ENCODE measurements around the gene DGKB. TPM values are rescaled to one million over a fixed set of nuclear protein-coding genes. Genes with fewer than 3 reads are reported as not detected.

Gene DGKB
- total RNA-seq, 1 donor = not detected

DNA sequence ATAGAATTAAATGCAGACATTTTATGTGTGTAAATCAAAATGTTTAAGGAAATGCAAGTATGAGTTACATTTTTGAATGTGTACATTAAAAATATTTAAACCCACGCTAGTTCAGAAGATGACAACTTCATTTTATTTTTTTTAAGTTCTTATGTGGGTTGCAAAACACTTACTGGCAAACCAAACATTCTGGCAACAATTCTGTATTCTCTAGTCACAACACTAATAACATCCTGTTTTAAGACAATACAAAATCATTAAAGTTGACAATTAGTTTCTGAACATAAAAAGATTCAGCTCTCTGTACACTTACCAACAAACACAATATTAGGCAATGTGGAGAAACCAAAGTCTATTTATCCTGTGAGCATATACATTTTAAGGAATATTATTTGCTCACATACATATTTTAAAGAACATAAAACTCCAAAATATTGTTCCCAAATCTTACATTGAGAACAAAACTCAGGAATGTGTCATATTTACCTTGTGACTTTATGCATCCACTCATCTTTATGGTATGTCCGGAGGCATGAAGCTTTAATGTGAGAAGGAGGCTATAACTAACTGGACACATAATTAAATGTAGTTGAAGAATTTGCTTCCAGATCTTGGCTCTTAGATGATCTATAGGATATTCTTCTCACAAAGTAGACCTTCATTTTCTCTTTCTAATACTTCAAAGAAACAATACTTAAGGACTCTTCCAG, 134.7 kb downstream of the DGKB start:
- no peak overlapping the region for H3K4me3 ChIP-seq (ENCODE audit: low read length)
- H3K9me3 ChIP-seq (ENCODE audit: low read depth, low read length) = no peaks in the 10 kb centered on the region
- H3K4me1 ChIP-seq (ENCODE audit: insufficient read depth, low read length) = no peaks in the 10 kb centered on the region
- no peaks in the 10 kb centered on the region for H3K27me3 ChIP-seq (ENCODE audit: insufficient read depth, low read length)

DNA sequence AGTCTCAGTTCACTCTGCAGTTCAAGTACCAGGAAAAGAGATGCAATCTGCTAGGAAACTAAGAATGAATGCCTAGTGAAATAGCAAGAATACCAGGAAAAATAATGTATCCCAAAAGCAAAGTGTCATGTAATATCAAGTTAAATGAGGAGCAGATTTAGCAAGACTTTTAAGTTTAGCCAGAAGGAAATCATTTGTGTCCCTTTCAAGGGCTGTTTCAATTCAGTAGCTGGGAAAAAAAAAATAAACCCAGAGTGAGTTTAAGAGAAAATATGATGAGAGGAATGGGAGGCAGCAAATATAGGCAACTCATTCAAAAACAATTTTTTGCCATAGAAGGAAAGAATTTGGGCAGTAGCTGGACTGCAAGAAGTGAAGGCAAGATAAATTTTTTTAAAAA, 135.8 kb downstream of the DGKB start:
- Histone ChIP-seq H3K27me3 (ENCODE audit: insufficient read depth, low read length) (no peaks in the 10 kb centered on the region), H3K4me1 (ENCODE audit: insufficient read depth, low read length) (no peaks in the 10 kb centered on the region), H3K9me3 (ENCODE audit: low read depth, low read length) (no peaks in the 10 kb centered on the region), H3K4me3 (ENCODE audit: low read length) (no peak overlapping the region)

DNA sequence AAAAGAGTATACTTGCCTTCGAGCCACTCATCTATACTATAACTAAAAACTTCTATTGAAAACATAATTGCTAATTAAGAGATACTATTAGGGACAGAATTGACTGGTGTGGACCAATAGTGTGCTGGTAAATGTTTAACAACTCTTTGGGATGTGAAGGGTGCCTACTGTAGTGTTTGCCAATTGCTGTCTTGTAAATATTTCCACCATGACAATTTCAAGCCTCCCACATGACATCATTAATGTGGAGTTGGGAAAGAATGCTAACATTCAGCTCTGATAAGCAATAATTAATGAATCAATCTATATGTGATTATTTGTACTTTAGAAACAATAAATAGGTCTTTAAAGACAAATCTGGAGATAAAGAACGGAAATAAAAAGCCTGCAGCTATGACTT, 136.8 kb downstream of the DGKB start:
- no peaks in the 10 kb centered on the region for H3K27me3 ChIP-seq (ENCODE audit: insufficient read depth, low read length)
- H3K4me1 ChIP-seq (ENCODE audit: insufficient read depth, low read length) = no peaks in the 10 kb centered on the region
- no peaks in the 10 kb centered on the region for H3K9me3 ChIP-seq (ENCODE audit: low read depth, low read length)
- H3K4me3 ChIP-seq (ENCODE audit: low read length) = no peak overlapping the region

DNA sequence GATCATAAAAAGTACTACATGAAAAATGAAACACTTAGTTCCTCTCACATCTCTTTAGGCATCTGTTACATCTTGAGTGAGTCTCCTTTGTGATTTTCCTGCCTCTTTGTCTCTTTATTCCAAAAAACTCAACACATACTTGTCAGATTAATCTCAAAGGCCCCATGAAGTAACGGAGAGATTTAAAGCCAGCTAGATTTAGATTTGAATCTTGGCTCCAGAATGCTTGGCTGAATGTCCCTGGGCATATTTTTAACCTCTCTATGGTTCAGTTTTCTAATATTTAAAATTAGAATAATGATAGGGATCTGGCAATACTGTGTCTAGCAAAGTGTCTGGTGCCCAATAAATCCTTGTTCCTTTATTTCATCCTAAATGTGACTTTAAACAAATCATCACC, 140.0 kb downstream of the DGKB start:
- H3K4me3 ChIP-seq (ENCODE audit: low read length) = no peak overlapping the region
- H3K4me1 ChIP-seq (ENCODE audit: insufficient read depth, low read length) = no peaks in the 10 kb centered on the region
- no peaks in the 10 kb centered on the region for H3K27me3 ChIP-seq (ENCODE audit: insufficient read depth, low read length)
- H3K9me3 ChIP-seq (ENCODE audit: low read depth, low read length) = no peaks in the 10 kb centered on the region

DNA sequence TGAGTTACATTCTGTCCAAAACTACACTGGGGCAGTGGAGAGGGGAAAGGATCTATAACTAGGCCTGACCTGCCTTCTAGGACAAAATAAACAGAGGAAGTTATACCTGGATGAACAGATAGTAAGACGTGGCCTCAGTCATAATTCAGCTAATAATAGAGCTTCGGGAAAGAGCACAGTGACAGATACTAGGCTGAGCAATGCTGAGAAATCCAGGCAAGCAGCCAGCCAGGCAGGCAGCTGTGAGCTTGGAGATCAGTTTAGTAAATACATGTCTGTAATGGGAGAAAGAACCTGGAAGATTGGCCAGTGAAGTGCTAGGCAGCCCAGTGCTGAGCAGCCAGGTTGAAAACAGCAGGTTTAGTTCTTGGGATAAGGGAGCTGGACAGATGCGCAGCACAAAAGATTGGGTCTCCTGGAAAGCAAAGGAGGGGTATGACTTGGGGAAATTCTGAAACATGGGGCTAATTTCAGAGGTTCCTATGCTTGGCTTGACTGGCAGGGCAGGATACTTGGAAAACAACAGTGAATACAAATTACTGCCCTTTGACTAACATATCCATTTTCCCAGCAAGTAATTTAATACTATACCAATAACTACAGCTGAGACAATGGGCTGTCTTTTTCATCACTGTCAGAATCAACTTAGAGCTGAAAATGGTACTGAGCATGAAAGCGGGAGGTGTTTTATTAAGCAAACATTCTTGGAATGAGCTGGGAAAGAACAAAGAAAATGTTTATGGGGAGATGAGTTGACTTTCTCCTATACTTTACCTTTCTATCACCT, 140.8 kb downstream of the DGKB start:
- Histone ChIP-seq H3K4me1 (ENCODE audit: insufficient read depth, low read length) (no peaks in the 10 kb centered on the region), H3K27me3 (ENCODE audit: insufficient read depth, low read length) (no peaks in the 10 kb centered on the region), H3K9me3 (ENCODE audit: low read depth, low read length) (no peaks in the 10 kb centered on the region), H3K4me3 (ENCODE audit: low read length) (no peak overlapping the region)

DNA sequence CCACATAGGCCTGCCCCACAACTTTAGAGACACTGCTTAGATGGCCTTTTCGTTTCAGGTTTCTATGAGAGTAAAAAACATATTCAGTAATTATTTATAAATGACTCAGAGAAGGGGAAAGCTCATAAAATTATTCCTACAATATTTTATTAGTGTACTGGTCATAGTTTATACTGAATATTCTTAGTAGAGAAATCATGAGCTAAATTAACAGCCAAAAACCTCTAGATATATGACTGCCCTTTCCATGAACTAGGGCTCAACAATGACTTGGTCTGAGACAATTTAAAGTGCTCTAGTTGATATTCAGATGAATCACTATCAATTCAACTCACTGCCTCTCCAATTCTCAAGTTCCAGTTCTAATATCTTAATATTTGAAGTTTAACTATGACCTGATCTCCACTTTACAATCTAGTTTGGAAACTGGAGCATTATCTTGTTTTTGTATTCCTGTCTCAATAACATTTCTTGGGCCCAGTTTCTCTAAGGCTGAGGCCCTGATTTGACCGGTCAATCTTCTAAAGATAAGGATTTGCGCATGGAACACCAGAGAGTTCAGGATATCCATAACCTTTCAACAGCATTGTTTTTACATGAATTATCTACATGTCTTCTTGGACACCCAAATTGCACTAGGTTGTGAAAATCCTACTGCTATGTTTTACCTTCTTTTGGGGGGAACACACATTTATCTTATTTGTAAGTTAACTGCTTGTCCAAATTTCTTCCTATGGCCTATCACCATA, 141.6 kb downstream of the DGKB start:
- H3K27me3 ChIP-seq (ENCODE audit: insufficient read depth, low read length) = no peaks in the 10 kb centered on the region
- H3K4me1 ChIP-seq (ENCODE audit: insufficient read depth, low read length) = no peaks in the 10 kb centered on the region
- no peak overlapping the region for H3K4me3 ChIP-seq (ENCODE audit: low read length)
- no peaks in the 10 kb centered on the region for H3K9me3 ChIP-seq (ENCODE audit: low read depth, low read length)

DNA sequence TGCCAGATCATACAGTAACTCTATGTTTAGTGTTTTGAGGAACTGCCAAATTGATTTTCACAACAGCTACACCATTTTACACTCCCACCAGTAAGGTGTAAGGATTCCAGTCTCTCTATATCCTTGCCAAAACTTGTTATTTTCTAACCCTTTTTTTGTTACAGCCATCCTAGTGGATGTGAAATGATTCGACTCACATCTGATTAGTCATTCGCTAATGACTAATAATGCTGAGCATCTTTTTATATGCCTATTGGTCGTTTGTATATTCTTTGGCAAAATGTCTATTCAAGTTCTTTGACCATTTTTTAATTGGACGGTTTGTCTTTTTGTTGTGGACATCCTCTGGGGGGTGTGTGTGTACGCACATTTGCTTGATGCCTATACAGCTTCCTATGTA, 142.8 kb downstream of the DGKB start:
- no peaks in the 10 kb centered on the region for H3K9me3 ChIP-seq (ENCODE audit: low read depth, low read length)
- H3K4me1 ChIP-seq (ENCODE audit: insufficient read depth, low read length) = no peaks in the 10 kb centered on the region

DNA sequence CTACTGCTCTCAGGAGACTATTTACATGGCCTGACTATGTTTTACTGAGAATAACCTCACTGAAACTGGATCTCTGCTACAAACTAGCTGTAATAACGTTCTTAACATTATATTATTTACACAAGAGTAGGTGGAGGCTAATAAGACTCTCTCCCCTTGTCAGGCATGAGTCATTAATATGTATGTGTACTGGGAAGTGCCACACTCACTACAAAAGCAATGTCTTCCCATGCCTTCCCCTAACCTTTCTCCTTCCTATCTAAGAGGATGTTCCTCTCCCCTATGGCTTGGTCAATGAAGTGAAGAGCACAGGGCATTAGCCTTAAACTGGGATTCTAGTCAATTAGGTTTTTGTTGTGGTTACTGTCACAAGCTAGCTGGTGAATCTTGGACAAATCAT, 147.9 kb downstream of the DGKB start:
- Histone ChIP-seq H3K4me1 (ENCODE audit: insufficient read depth, low read length) (no peaks in the 10 kb centered on the region), H3K9me3 (ENCODE audit: low read depth, low read length) (no peaks in the 10 kb centered on the region), H3K4me3 (ENCODE audit: low read length) (no peak overlapping the region), H3K27me3 (ENCODE audit: insufficient read depth, low read length) (no peaks in the 10 kb centered on the region)

More for the DNA sequence above, 142.8 kb downstream of the DGKB start:
- Histone ChIP-seq H3K27me3 (ENCODE audit: insufficient read depth, low read length) (no peaks in the 10 kb centered on the region), H3K4me3 (ENCODE audit: low read length) (no peak overlapping the region)

DNA sequence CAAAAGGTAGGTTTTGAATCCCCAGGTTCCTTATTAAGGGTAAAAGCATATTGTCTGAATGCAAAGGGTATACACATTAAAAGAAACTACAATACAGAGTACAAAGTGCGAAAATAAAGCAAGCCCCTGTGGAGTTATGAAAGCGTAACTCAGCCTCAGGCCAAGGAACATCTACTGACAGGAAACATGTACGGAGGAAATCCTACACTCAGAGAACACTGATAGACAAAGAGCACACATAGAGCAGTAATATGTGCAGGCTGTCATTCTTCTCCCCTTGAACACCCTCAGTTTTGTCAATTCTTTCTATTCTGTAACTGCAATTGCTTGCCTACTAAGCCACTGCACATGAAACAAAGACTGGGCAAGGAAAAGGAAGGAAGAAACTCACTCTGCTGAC, 150.2 kb downstream of the DGKB start:
- no peak overlapping the region for H3K4me3 ChIP-seq (ENCODE audit: low read length)
- no peaks in the 10 kb centered on the region for H3K4me1 ChIP-seq (ENCODE audit: insufficient read depth, low read length)
- no peaks in the 10 kb centered on the region for H3K27me3 ChIP-seq (ENCODE audit: insufficient read depth, low read length)
- H3K9me3 ChIP-seq (ENCODE audit: low read depth, low read length) = no peaks in the 10 kb centered on the region

DNA sequence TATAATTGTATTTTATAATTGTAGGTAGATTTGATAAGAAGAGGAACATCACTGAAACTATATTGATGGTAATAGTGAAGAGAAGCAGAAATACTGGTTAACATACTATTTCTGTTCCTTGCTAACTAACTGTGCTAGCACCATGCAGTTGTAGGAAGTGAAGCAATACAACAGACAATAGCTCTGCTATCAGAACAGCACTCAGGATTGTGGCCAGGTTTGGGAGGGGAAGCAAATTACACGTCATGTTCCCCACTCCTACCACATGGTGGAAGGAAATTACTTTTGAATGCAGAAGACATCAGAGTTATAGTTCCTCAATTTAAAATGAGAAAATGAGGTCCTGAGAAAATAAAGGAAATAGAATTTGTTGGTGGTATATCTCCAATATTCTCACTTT, 151.1 kb downstream of the DGKB start:
- Histone ChIP-seq H3K9me3 (ENCODE audit: low read depth, low read length) (no peaks in the 10 kb centered on the region), H3K4me1 (ENCODE audit: insufficient read depth, low read length) (no peaks in the 10 kb centered on the region), H3K27me3 (ENCODE audit: insufficient read depth, low read length) (no peaks in the 10 kb centered on the region), H3K4me3 (ENCODE audit: low read length) (no peak overlapping the region)

DNA sequence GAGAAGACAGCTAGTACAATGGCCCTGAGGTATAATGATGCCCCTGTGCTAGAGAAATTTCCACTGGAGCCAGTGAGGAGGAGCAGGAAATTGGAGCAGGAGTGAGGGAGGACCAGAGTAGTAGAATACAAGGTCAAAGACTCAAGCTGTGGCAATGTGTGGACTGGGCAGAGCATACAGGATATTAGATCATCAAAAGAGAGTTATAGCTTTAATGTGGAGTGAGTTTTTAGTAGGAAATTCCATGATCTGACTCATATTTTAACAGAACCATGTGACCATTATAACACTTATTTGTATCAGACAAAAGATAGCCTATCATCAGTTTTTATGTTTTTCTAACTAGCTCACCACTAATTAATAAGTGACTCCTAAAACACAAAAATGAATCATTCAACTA, 154.1 kb downstream of the DGKB start:
- H3K4me3 ChIP-seq (ENCODE audit: low read length) = no peak overlapping the region
- no peaks in the 10 kb centered on the region for H3K4me1 ChIP-seq (ENCODE audit: insufficient read depth, low read length)
- no peaks in the 10 kb centered on the region for H3K27me3 ChIP-seq (ENCODE audit: insufficient read depth, low read length)
- H3K9me3 ChIP-seq (ENCODE audit: low read depth, low read length) = no peaks in the 10 kb centered on the region

DNA sequence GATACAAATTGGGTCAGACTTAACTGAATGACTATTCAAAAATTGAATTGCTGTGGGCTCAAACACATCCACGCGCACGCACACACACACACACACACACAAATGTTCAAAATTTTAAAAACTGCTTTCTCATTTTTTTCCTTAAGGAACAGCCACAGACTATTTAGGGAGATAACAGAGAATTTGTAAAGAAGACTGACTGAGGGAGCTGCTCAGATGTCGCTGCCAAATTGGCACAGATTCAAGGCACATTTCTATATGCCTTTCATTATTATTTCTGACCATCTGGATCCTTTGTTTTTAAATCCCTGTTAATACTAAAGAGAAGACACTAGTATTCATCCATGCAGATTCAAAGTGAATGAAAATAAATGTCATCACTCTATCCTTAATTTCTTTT, 154.8 kb downstream of the DGKB start:
- no peaks in the 10 kb centered on the region for H3K4me1 ChIP-seq (ENCODE audit: insufficient read depth, low read length)
- no peaks in the 10 kb centered on the region for H3K9me3 ChIP-seq (ENCODE audit: low read depth, low read length)
- H3K4me3 ChIP-seq (ENCODE audit: low read length) = no peak overlapping the region
- no peaks in the 10 kb centered on the region for H3K27me3 ChIP-seq (ENCODE audit: insufficient read depth, low read length)

DNA sequence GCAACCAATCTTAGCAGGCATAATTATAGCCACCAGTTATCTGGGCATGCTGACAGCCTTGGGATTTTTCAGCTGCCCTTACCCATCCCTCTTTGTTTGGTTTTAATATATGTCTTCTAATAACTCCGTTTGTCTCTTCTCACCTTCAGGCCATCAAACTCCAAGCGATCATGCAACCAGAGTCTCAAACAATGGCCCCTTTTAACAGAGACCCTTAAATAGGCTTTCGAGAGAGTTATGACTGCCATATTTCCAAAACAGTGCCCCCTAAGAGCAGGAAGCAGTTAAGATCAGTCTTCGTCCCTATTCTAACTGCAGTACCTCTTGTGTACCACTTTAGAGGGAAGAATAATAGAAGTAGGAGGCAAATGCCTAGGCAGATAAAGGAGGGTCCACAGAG, 157.5 kb downstream of the DGKB start:
- no peaks in the 10 kb centered on the region for H3K9me3 ChIP-seq (ENCODE audit: low read depth, low read length)
- H3K4me1 ChIP-seq (ENCODE audit: insufficient read depth, low read length) = no peaks in the 10 kb centered on the region
- no peaks in the 10 kb centered on the region for H3K27me3 ChIP-seq (ENCODE audit: insufficient read depth, low read length)
- H3K4me3 ChIP-seq (ENCODE audit: low read length) = no peak overlapping the region

DNA sequence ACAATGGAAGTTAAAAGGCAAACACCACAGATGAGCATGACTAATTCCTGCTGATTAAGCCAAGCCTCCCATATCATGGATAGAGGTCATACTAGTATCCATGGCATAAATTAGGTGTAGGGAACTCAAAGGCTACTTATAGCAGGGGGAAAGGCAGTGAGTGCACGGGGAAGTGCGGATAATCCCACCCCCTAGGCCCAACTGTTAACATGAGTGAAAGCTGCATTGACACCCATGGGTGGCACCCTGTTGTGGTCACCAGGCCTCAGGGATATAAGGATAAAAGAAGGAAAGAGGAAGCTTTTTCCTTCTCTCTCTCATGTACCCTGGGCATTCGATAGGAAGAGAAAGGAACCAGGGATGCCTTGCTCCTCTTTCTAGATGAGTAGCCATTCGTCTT, 161.9 kb downstream of the DGKB start:
- H3K4me1 ChIP-seq (ENCODE audit: insufficient read depth, low read length) = no peaks in the 10 kb centered on the region
- no peak overlapping the region for H3K4me3 ChIP-seq (ENCODE audit: low read length)
- no peaks in the 10 kb centered on the region for H3K27me3 ChIP-seq (ENCODE audit: insufficient read depth, low read length)
- H3K9me3 ChIP-seq (ENCODE audit: low read depth, low read length) = no peaks in the 10 kb centered on the region

DNA sequence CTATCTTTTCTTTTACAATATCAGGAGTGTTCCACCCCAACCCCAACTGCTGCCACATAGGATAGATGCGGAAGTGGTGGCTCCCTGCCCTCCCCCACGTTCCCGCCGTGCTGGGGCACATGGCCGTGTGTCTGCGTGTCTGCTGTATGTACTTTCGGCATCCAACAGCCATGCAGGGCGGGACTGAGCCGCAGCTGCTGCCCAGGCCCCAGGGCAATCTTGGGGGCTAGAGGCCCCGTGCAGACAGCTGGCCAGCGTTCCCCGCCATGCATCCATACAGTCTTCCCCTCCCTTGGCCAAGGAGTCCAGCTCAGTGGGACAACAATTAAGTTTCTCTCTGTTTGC, 162.7 kb downstream of the DGKB start:
- Histone ChIP-seq H3K27me3 (ENCODE audit: insufficient read depth, low read length) (no peaks in the 10 kb centered on the region), H3K4me3 (ENCODE audit: low read length) (no peak overlapping the region), H3K9me3 (ENCODE audit: low read depth, low read length) (no peaks in the 10 kb centered on the region), H3K4me1 (ENCODE audit: insufficient read depth, low read length) (no peaks in the 10 kb centered on the region)
